ENCODE results near the gene ZBTB44.
"Not testable (repeated sequence)": the region's sequence is repeated elsewhere in the genome, so short reads cannot be mapped to it uniquely, and the experiment has no call there.

ZBTB44 gene

GRCh38 chr11:130245375-130245774 lies 69.3 kb downstream of the ZBTB44 start:
- not testable (repeated sequence) for DNase-seq

GRCh38 chr11:130244848-130245247 lies 69.9 kb downstream of the ZBTB44 start:
- DNase-seq = no peak

- no peak for DNase-seq
These were observed 70.9 kb downstream of the ZBTB44 start for GRCh38 chr11:130243816-130244215.

- DNase-seq = no peak
These were observed 73.0 kb downstream of the ZBTB44 start for GRCh38 chr11:130241713-130242112.

GRCh38 chr11:130237282-130238006 lies 77.3 kb downstream of the ZBTB44 start:
- DNase-seq = no peak

DNA sequence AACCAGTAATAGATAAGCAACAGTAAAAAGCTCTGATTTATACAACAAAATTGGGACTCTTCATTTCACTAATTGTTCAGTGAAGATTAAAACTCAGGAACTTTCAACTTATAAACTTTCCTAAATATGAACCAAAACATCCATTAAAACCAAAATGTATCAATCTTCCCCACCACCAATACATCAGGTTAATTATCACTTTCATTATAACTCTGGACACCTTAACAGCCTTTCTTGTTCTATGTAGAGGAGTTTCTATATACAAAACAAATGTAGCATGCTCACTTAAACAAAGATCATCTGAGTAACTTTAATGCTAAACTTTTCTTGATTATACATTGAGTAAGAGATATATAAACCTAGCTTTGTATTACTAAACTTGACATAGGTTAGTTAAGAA lies 80.4 kb downstream of the ZBTB44 start:
- DNase-seq = no peak

GRCh38 chr11:130233888-130234287 lies 80.8 kb downstream of the ZBTB44 start:
- DNase-seq = not testable (repeated sequence)

DNA sequence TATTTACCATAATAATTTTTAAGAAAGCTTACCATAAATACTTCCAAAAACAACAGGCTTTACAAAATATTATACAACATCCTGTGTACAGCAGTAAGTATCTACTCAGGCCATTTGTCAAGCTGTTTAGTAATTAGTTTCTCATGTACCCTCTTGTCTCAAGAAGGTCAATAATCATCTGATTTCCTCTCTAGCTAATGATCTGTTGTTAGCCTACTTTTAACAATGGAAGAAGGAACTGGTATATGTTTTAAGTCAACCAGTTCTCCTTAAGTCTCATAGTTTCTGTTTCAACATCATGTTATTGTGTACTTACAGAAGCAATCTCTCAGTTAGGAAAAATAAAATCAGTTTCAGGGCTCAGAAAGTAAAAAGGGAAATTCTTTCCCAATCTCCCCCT lies 81.2 kb downstream of the ZBTB44 start:
- not testable (repeated sequence) for DNase-seq

- no peak for DNase-seq
These were observed 87.3 kb downstream of the ZBTB44 start for GRCh38 chr11:130227373-130227772.

DNA sequence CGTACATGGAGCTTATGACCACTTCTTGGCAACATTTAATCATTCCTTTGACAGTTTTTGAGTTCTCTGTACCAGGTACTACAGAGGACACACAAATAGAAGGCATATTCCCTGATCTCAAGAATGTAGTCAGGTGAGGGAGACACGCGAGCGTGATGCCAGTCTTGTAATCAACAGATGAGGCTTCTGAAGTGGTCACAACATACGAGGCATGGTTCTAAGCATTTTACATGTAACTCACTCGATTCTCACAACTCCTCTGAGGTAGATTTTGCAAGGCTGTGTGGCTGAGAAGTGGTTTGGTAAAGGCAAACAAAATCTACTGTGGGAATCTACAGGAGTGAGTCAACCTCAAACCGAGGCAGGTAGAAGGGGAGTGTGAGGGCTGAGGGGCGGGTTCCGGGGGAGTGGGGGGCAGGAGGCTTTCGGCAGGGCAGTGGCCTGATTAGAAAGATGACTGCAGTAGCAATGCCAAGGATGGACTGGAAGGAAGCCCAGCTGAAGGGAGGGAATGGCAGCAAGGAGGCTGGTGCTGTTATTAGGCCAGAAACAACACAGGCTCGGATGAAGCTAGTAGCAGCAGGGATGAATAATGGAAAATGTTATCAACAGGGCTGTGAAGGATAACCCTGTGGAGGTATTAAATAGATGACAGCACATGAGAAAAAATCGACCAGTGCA lies 91.3 kb downstream of the ZBTB44 start:
- DNase-seq = no peak

- DNase-seq = no peak
These were observed 94.2 kb downstream of the ZBTB44 start for GRCh38 chr11:130220311-130221035.

- no peak for DNase-seq
These were observed 95.6 kb downstream of the ZBTB44 start for GRCh38 chr11:130219148-130219547.

- DNase-seq = no peak
These were observed 96.1 kb downstream of the ZBTB44 start for GRCh38 chr11:130218501-130219070.

- no peak for DNase-seq
These were observed 97.3 kb downstream of the ZBTB44 start for GRCh38 chr11:130217133-130218031.

GRCh38 chr11:130216591-130217132 lies 98.1 kb downstream of the ZBTB44 start:
- no peak for DNase-seq

GRCh38 chr11:130216221-130216550 lies 98.5 kb downstream of the ZBTB44 start:
- no peak for DNase-seq

- DNase-seq = no peak
These were observed 99.0 kb downstream of the ZBTB44 start for GRCh38 chr11:130215531-130216220.

DNA sequence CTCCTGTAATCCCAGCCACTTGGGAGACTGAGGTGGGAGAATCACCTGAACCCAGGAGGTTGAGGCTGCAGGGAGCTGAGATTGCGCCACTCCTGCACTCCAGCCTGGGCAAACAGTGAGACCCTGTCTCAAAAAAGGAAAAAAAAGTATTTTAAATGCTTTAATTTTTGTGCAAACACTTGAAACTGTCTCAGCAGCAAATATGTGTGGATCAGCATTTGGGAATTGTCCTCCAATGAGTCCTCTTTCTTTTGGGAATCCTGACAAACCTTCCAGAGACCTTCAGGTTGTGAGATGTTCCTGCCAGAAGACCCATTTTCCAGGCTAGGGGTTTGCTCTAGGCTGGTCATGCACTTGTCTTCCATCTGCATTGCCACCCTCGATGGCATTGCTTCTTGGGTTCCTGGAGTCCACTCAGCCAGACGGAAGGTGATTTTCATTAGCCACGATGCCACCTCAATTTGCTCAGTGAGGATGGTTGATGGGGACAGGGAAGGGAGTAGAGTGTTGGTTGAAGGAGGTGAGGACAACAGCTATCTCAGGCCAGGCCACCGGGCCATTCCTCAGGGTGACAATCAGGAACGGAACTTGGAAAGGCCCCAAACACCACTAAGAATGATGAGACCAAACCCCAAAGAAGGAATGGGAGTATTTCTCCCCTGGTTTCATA lies 99.7 kb downstream of the ZBTB44 start:
- no peak for DNase-seq

- DNase-seq = no peak
These were observed 100.8 kb downstream of the ZBTB44 start for GRCh38 chr11:130213979-130214281.

- peak; percentile 77 for DNase-seq
These were observed 101.4 kb downstream of the ZBTB44 start for GRCh38 chr11:130213143-130213978.

Measured in stimulated activated CD4-positive, alpha-beta T cell treated with anti-CD3 and anti-CD28 coated beads, Interleukin-4, amount 100 ng/mL, for 1 hour (primary cell).